ENCODE results near the gene SQSTM1.

DNA sequence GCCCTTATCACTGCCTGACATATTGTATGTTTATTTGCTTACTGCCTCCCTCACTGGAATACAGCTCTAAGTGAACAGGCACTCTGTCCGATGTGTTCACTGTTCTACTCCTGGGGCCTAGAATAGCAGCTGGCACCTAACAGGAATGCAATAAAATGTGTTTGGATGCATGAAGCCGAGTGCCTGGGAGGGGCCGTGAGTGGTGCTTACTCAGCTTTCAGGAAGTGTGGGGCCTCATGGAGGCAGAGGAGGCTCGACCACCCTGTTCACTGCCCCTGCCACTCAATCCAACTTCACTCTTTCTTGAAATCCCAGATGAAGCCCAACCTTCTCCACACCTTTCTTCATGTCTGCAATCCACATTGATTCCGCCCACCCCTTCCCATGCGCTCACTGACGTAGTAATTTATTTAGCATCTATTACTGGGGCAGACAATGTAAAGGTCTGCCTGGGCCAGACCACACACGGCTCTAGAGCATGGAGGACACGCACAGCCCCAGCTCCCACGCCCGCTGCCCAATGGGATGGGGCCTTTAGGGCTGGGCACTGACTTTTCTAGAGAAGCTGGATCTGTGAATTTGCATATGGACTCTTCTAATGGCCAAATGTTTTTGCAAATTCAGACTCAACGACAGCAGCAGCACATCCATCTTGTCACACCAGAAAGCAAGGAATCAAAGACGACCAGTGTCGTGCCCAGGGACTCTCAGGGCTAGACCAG is 65.6 kb downstream of the SQSTM1 start:
- TF ChIP-seq, protein P1, sequence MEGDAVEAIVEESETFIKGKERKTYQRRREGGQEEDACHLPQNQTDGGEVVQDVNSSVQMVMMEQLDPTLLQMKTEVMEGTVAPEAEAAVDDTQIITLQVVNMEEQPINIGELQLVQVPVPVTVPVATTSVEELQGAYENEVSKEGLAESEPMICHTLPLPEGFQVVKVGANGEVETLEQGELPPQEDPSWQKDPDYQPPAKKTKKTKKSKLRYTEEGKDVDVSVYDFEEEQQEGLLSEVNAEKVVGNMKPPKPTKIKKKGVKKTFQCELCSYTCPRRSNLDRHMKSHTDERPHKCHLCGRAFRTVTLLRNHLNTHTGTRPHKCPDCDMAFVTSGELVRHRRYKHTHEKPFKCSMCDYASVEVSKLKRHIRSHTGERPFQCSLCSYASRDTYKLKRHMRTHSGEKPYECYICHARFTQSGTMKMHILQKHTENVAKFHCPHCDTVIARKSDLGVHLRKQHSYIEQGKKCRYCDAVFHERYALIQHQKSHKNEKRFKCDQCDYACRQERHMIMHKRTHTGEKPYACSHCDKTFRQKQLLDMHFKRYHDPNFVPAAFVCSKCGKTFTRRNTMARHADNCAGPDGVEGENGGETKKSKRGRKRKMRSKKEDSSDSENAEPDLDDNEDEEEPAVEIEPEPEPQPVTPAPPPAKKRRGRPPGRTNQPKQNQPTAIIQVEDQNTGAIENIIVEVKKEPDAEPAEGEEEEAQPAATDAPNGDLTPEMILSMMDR (IDR thresholded peaks at IDR 0.05), result no peak
- TF ChIP-seq POLR2A (IDR thresholded peaks at IDR 0.05), result no peak

All from esophagus squamous epithelium (tissue), 4 donors.